ENCODE measurements around the gene RPS27.
A peak's percentile ranks its signal among the peaks of the same experiment; 100 is the strongest.
"Not testable (repeated sequence)": the region's sequence is repeated elsewhere in the genome, so short reads cannot be mapped to it uniquely, and the experiment has no call there.

The RPS27 gene

GRCh38 chr1:153961421-153961820 lies 29.1 kb upstream of the RPS27 start:
- no peak for DNase-seq (ENCODE audit: low read depth)

- peak; percentile 82 for DNase-seq (ENCODE audit: low read depth)
These were observed 28.2 kb upstream of the RPS27 start for GRCh38 chr1:153962088-153963029.

GRCh38 chr1:153963030-153963849 lies 27.3 kb upstream of the RPS27 start, which contains the start of gene SLC39A1:
TSS of gene SLC39A1 (minus strand) at chr1:153963537. CDS start at chr1:153962715, 822 bp downstream.
- peak; percentile 94 for DNase-seq (ENCODE audit: low read depth)

- DNase-seq (ENCODE audit: low read depth) = peak; percentile 43
These were observed 26.7 kb upstream of the RPS27 start for GRCh38 chr1:153963850-153964331.

- peak; percentile 99 for DNase-seq (ENCODE audit: low read depth)
These were observed 23.2 kb upstream of the RPS27 start, which contains the start of gene CREB3L4 for GRCh38 chr1:153967107-153967999. TSS of gene CREB3L4 (plus strand) at chr1:153967902. CDS start at chr1:153968526, 624 bp downstream.

GRCh38 chr1:153968000-153968363 lies 22.6 kb upstream of the RPS27 start:
- no peak for DNase-seq (ENCODE audit: low read depth)

GRCh38 chr1:153968408-153968807 lies 22.2 kb upstream of the RPS27 start:
- DNase-seq (ENCODE audit: low read depth) = no peak

GRCh38 chr1:153968972-153969371 lies 21.6 kb upstream of the RPS27 start:
- no peak for DNase-seq (ENCODE audit: low read depth)

- DNase-seq (ENCODE audit: low read depth) = no peak
These were observed 20.2 kb upstream of the RPS27 start for GRCh38 chr1:153970346-153970745.

- no peak for DNase-seq (ENCODE audit: low read depth)
These were observed 17.5 kb upstream of the RPS27 start for GRCh38 chr1:153973071-153973470.

- DNase-seq (ENCODE audit: low read depth) = no peak
These were observed 17.0 kb upstream of the RPS27 start for GRCh38 chr1:153973525-153973924.

GRCh38 chr1:153976819-153977249 lies 13.7 kb upstream of the RPS27 start:
- no peak for DNase-seq (ENCODE audit: low read depth)

- peak; percentile 74 for DNase-seq (ENCODE audit: low read depth)
These were observed 13.0 kb upstream of the RPS27 start, which contains the start of gene JTB for GRCh38 chr1:153977250-153978240. TSS of gene JTB (minus strand) at chr1:153977674. CDS start at chr1:153977252, 422 bp downstream.

GRCh38 chr1:153978274-153978909 lies 12.2 kb upstream of the RPS27 start:
- peak; percentile 42 for DNase-seq (ENCODE audit: low read depth)

- DNase-seq (ENCODE audit: low read depth) = not testable (repeated sequence)
These were observed 11.5 kb upstream of the RPS27 start for GRCh38 chr1:153979091-153979490.

GRCh38 chr1:153981735-153982134 lies 8.8 kb upstream of the RPS27 start:
- not testable (repeated sequence) for DNase-seq (ENCODE audit: low read depth)

- DNase-seq (ENCODE audit: low read depth) = no peak
These were observed 6.3 kb upstream of the RPS27 start for GRCh38 chr1:153984123-153984894.

- DNase-seq (ENCODE audit: low read depth) = peak; percentile 85
These were observed 5.1 kb upstream of the RPS27 start for GRCh38 chr1:153985341-153985912.
